HUES6 (cell line): ENCODE measurements around the gene REEP2.

Experiments used
- H3K27ac ChIP-seq: 2 replicates; pipeline ENCODE4 v1.7.0; 2013; ENCODE audit warnings: low read depth, mild to moderate bottlenecking, low read length, inconsistent platforms
- H3K27me3 ChIP-seq: 2 replicates; pipeline ENCODE4 v1.6.1; 2013; ENCODE audit warnings: low read length; ENCODE audit not compliant: control insufficient read depth, insufficient read depth
- H3K36me3 ChIP-seq: 2 replicates; pipeline ENCODE4 v1.6.1; 2013; ENCODE audit warnings: low read length; ENCODE audit not compliant: control insufficient read depth, insufficient read depth
- H3K4me1 ChIP-seq: 2 replicates; pipeline ENCODE4 v1.6.1; 2013; ENCODE audit warnings: low read length; ENCODE audit not compliant: control insufficient read depth, insufficient read depth
- H3K4me3 ChIP-seq: 2 replicates; pipeline ENCODE4 v1.5.1; 2013; ENCODE audit warnings: low read depth, low read length
- H3K9ac ChIP-seq: one replicate; pipeline ENCODE4 v1.6.1; 2013; ENCODE audit warnings: mild to moderate bottlenecking, low read length
- H3K9me3 ChIP-seq: 2 replicates; pipeline ENCODE4 v1.6.1; 2013; ENCODE audit warnings: low read depth, low read length; ENCODE audit not compliant: control insufficient read depth, insufficient read depth

The REEP2 gene

GRCh38 chr5:138461343-138462125 lies 22.7 kb downstream of the REEP2 start:
- H3K27ac ChIP-seq: no peak overlapping the region
- no peak overlapping the region for H3K4me3 ChIP-seq
- no peak overlapping the region for H3K9ac ChIP-seq
- no peaks in the 10 kb centered on the region for H3K36me3 ChIP-seq
- peaks cover 13% of the 10 kb centered on the region for H3K4me1 ChIP-seq
- H3K27me3 ChIP-seq: peaks cover 10% of the 10 kb centered on the region
- H3K9me3 ChIP-seq: no peaks in the 10 kb centered on the region

DNA sequence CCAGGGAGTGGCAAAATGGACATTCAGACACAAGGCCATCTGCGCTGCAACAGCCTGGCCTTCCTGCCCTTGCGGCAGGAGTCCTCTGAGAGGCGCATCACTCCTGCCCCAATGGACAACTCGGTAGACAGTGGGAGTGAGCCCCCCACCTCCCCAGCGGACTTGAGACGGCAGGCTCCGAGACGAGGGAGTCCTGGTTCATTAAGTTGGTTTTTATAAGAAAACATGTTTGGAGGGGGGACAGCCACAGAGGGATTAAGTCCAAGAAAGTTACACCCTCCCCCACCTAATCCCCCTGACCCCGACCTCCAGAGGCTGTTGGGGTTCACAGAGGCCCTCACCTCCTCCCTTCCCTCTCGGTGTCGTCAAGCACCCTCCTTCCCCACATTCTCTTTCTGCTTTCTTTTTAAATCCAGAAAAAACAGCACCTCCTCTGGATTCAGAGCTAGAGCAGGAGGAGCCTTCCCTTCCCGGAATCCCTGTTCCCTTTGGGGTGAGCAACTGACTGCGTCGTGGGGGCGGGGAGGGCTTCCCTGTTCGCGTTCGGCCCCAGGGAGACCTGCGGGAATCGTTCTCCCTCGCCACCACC lies 24.7 kb downstream of the REEP2 start:
- H3K36me3 ChIP-seq: peaks cover 16% of the 10 kb centered on the region
- peak overlapping the region; percentile 85 for H3K4me3 ChIP-seq
- H3K27ac ChIP-seq: peak overlapping the region; percentile 69
- no peaks in the 10 kb centered on the region for H3K9me3 ChIP-seq
- H3K9ac ChIP-seq: peak overlapping the region; percentile 89
- H3K4me1 ChIP-seq: peaks cover 16% of the 10 kb centered on the region
- H3K27me3 ChIP-seq: peaks cover 27% of the 10 kb centered on the region

DNA sequence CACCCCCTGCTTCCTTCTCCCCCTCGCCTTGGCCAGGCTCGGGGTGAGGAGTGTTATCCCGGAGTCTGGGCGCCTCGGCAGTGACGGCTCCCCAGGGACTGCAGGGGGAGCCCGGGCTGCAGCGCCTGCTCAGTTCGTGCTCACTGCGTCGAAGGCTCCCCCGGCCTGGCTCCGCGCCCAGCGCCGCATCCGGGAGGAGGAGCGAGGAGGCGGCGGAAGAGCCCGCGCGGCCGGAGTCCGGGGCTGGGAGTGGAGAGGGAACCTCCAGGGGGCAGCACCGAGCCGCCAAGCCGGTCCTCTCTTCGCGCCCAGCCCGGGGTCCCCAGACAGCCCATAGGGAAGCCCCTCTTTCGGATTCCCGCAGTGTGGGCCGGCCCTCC lies 25.1 kb downstream of the REEP2 start:
- H3K27me3 ChIP-seq: peaks cover 27% of the 10 kb centered on the region
- peak overlapping the region; percentile 97 for H3K27ac ChIP-seq
- H3K9me3 ChIP-seq: no peaks in the 10 kb centered on the region
- peak overlapping the region; percentile 89 for H3K9ac ChIP-seq
- peaks cover 13% of the 10 kb centered on the region for H3K4me1 ChIP-seq
- H3K36me3 ChIP-seq: peaks cover 16% of the 10 kb centered on the region
- peak overlapping the region; percentile 85 for H3K4me3 ChIP-seq

DNA sequence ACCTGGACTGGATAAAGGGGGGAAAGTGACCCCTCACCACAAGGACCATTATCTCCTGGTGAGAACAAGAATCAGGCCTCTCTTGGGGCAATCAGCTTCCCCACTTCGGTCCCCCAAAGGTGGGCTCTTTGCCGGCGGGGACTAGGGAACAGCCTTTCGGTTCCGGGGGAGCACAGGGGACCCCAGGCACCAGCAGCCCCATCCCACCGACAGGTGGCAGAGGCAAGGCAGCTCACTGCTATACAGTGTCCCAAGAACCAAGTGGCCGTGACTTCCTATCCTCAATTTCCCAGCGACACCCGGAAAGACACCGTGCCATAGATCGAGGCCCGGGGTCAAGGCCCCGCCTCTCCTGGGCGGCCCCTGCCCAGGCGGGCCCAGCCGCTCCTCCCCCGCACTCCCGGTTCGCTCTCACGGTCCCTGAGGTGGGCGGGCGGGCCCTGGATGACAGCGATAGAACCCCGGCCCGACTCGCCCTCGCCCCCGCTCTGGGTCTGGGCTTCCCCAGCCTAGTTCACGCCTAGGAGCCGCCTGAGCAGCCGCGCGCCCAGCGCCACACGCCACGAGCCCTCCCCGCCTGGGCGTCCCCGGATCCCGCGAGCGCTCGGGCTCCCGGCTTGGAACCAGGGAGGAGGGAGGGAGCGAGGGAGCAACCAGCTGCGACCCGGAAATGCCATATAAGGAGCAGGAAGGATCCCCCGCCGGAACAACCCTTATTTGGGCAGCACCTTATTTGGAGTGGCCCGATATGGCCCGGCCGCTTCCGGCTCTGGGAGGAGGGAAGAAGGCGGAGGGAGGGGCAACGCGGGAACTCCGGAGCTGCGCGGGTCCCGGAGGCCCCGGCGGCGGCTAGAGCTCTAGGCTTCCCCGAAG lies 25.8 kb downstream of the REEP2 start:
- peak overlapping the region; percentile 85 for H3K4me3 ChIP-seq
- H3K36me3 ChIP-seq: peaks cover 16% of the 10 kb centered on the region
- H3K27ac ChIP-seq: peak overlapping the region; percentile 97
- H3K9me3 ChIP-seq: no peaks in the 10 kb centered on the region
- H3K4me1 ChIP-seq: peaks cover 13% of the 10 kb centered on the region
- H3K9ac ChIP-seq: peak overlapping the region; percentile 89
- peaks cover 27% of the 10 kb centered on the region for H3K27me3 ChIP-seq

GRCh38 chr5:138465261-138466124 lies 26.6 kb downstream of the REEP2 start, which contains the start of gene EGR1:
Gene EGR1 (plus strand): TSS chr5:138465479. CDS start chr5:138465762, 283 bp downstream.
- Histone ChIP-seq H3K9ac (peak within 1 kb of the TSS; percentile 89), H3K36me3 (peaks cover 16% of the 10 kb centered on the region)

DNA sequence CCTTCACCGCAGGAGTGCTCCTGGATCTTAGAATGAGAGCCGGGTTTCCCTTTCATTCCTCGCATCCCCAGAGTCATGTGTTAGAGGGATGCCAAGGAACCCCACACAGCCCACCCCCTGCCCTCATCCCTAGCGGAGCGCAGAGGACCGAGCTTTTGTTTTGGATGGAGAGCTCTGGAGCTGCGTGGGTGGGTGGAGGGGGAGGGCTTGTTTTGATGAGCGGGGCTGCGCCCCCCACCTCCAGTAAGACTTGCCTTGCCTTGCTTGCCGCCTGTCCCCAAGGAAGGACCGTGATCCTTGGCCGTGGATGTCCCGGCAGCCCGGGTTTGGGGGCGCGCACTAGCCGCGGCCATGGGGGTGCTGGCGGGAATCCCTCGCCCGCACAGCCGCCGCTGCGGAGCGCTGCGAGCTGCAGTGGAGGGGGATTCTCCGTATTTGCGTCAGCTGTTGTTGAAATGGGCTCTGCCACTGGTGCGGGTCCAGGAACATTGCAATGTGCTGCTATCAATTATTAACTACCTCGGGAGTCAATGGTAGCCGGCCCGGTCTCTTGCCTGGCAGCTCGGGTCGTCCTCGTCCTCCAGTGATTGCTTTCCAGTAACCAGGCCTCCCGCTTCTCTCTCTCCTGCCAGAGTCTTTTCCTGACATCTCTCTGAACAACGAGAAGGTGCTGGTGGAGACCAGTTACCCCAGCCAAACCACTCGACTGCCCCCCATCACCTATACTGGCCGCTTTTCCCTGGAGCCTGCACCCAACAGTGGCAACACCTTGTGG lies 27.5 kb downstream of the REEP2 start:
- Histone ChIP-seq H3K4me1 (peaks cover 10% of the 10 kb centered on the region; the same call in 1 of the 2 replicates), H3K9me3 (no peaks in the 10 kb centered on the region), H3K9ac (peak overlapping the region; percentile 89), H3K4me3 (peak overlapping the region; percentile 85), H3K36me3 (peaks cover 16% of the 10 kb centered on the region), H3K27ac (no peak overlapping the region), H3K27me3 (peaks cover 27% of the 10 kb centered on the region)

More at GRCh38 chr5:138465261-138466124, 26.6 kb downstream of the REEP2 start, which contains the start of gene EGR1:
- Histone ChIP-seq H3K9me3 (no peaks in the 10 kb centered on the region), H3K27ac (peak within 1 kb of the TSS; percentile 97), H3K4me3 (peak within 1 kb of the TSS; percentile 85), H3K4me1 (peaks cover 10% of the 10 kb centered on the region), H3K27me3 (peaks cover 27% of the 10 kb centered on the region)

GRCh38 chr5:138466900-138467710 lies 28.2 kb downstream of the REEP2 start:
- H3K9ac ChIP-seq: peak overlapping the region; percentile 89
- peak overlapping the region; percentile 85 for H3K4me3 ChIP-seq
- peaks cover 16% of the 10 kb centered on the region for H3K36me3 ChIP-seq
- H3K9me3 ChIP-seq: no peaks in the 10 kb centered on the region
- peaks cover 12% of the 10 kb centered on the region for H3K4me1 ChIP-seq
- H3K27ac ChIP-seq: no peak overlapping the region
- H3K27me3 ChIP-seq: peaks cover 27% of the 10 kb centered on the region

DNA sequence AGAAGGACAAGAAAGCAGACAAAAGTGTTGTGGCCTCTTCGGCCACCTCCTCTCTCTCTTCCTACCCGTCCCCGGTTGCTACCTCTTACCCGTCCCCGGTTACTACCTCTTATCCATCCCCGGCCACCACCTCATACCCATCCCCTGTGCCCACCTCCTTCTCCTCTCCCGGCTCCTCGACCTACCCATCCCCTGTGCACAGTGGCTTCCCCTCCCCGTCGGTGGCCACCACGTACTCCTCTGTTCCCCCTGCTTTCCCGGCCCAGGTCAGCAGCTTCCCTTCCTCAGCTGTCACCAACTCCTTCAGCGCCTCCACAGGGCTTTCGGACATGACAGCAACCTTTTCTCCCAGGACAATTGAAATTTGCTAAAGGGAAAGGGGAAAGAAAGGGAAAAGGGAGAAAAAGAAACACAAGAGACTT lies 28.9 kb downstream of the REEP2 start:
- H3K4me3 ChIP-seq: peak overlapping the region; percentile 85; the same call in 1 of the 2 replicates
- H3K27ac ChIP-seq: no peak overlapping the region
- no peaks in the 10 kb centered on the region for H3K9me3 ChIP-seq
- H3K4me1 ChIP-seq: peaks cover 17% of the 10 kb centered on the region
- peaks cover 16% of the 10 kb centered on the region for H3K36me3 ChIP-seq
- peaks cover 27% of the 10 kb centered on the region for H3K27me3 ChIP-seq
- H3K9ac ChIP-seq: no peak overlapping the region
